ENCODE measurements around the gene KLF6.

Gene KLF6

GRCh38 chr10:3774814-3775695 is 10.0 kb downstream of the KLF6 start:
- H3K4me3 ChIP-seq (ENCODE audit: low read depth, low read length): no peak overlapping the region
- no peak for TF ChIP-seq CTCF (IDR thresholded peaks at IDR 0.05; ENCODE audit: low read depth, low read length, missing control alignments)
- DNase-seq (ENCODE audit: low read depth): no peak

GRCh38 chr10:3774018-3774813 is 10.8 kb downstream of the KLF6 start:
- DNase-seq (ENCODE audit: low read depth): no peak
- no peak overlapping the region for H3K4me3 ChIP-seq (ENCODE audit: low read depth, low read length)
- TF ChIP-seq CTCF (IDR thresholded peaks at IDR 0.05; ENCODE audit: low read depth, low read length, missing control alignments): no peak

GRCh38 chr10:3773460-3774017 is 11.5 kb downstream of the KLF6 start:
- H3K4me3 ChIP-seq (ENCODE audit: low read depth, low read length): no peak overlapping the region
- DNase-seq (ENCODE audit: low read depth): no peak
- no peak for TF ChIP-seq CTCF (IDR thresholded peaks at IDR 0.05; ENCODE audit: low read depth, low read length, missing control alignments)

GRCh38 chr10:3772361-3773171 is 12.4 kb downstream of the KLF6 start:
- TF ChIP-seq CTCF (IDR thresholded peaks at IDR 0.05; ENCODE audit: low read depth, low read length, missing control alignments): no peak
- no peak overlapping the region for H3K4me3 ChIP-seq (ENCODE audit: low read depth, low read length)
- DNase-seq (ENCODE audit: low read depth): no peak

- DNase-seq (ENCODE audit: low read depth): no peak
- H3K4me3 ChIP-seq (ENCODE audit: low read depth, low read length): no peak overlapping the region
- TF ChIP-seq CTCF (IDR thresholded peaks at IDR 0.05; ENCODE audit: low read depth, low read length, missing control alignments): no peak
Measured at GRCh38 chr10:3770611-3771110, 14.3 kb downstream of the KLF6 start.

GRCh38 chr10:3769556-3769955 is 15.5 kb downstream of the KLF6 start:
- DNase-seq (ENCODE audit: low read depth): no peak
- no peak for TF ChIP-seq CTCF (IDR thresholded peaks at IDR 0.05; ENCODE audit: low read depth, low read length, missing control alignments)

More at GRCh38 chr10:3769556-3769955, 15.5 kb downstream of the KLF6 start:
- no peak overlapping the region for H3K4me3 ChIP-seq (ENCODE audit: low read depth, low read length)

Measured in GM12864 (cell line).